ENCODE results near the gene RPAP2. TPM values are rescaled to one million over a fixed set of nuclear protein-coding genes. Genes with fewer than 3 reads are reported as not detected.

The RPAP2 gene
- total RNA-seq, 1 donor from 2014 or later: 22.3 TPM

- Histone ChIP-seq H3K9me3 (no peaks in the 10 kb centered on the region), H3K4me3 (no peak overlapping the region), H3K27ac (no peak overlapping the region), H3K27me3 (no peaks in the 10 kb centered on the region), H3K4me1 (no peaks in the 10 kb centered on the region), H3K36me3 (no peaks in the 10 kb centered on the region)
- DNase-seq (no peak), ATAC-seq (no peak)
- no peak for TF ChIP-seq CTCF (IDR thresholded peaks at IDR 0.05)
- intact Hi-C loops (cut with DNase I): no loop called here
Observed at GRCh38 chr1:92441316-92441696, 142.4 kb downstream of the RPAP2 start.

- Histone ChIP-seq H3K9me3 (no peaks in the 10 kb centered on the region), H3K4me1 (no peaks in the 10 kb centered on the region), H3K27ac (no peak overlapping the region), H3K27me3 (no peaks in the 10 kb centered on the region), H3K4me3 (no peak overlapping the region), H3K36me3 (no peaks in the 10 kb centered on the region)
- intact Hi-C loops (cut with DNase I): no loop called here
- ATAC-seq (no peak), DNase-seq (no peak)
- TF ChIP-seq CTCF (IDR thresholded peaks at IDR 0.05): no peak
Observed at GRCh38 chr1:92441697-92442342, 143.0 kb downstream of the RPAP2 start.

- no peaks in the 10 kb centered on the region for H3K27me3 ChIP-seq
- no peak overlapping the region for H3K4me3 ChIP-seq
- no peak for ATAC-seq
- TF ChIP-seq CTCF (IDR thresholded peaks at IDR 0.05): no peak
- H3K4me1 ChIP-seq: no peaks in the 10 kb centered on the region
- no peak overlapping the region for H3K27ac ChIP-seq
- H3K9me3 ChIP-seq: no peaks in the 10 kb centered on the region
- no peaks in the 10 kb centered on the region for H3K36me3 ChIP-seq
- DNase-seq: no peak
- intact Hi-C loops (cut with DNase I): no loop called here
Observed at GRCh38 chr1:92442351-92442750, 143.5 kb downstream of the RPAP2 start.

- H3K36me3 ChIP-seq: no peaks in the 10 kb centered on the region
- DNase-seq (no peak), ATAC-seq (no peak)
- H3K4me3 ChIP-seq: no peak overlapping the region
- no peak overlapping the region for H3K27ac ChIP-seq
- TF ChIP-seq CTCF (IDR thresholded peaks at IDR 0.05): no peak
- intact Hi-C loops (cut with DNase I): no loop called here
- no peaks in the 10 kb centered on the region for H3K4me1 ChIP-seq
- H3K27me3 ChIP-seq: no peaks in the 10 kb centered on the region
- H3K9me3 ChIP-seq: no peaks in the 10 kb centered on the region
Observed at GRCh38 chr1:92443893-92444292, 145.0 kb downstream of the RPAP2 start.

- no peak for TF ChIP-seq CTCF (IDR thresholded peaks at IDR 0.05)
- H3K36me3 ChIP-seq: no peaks in the 10 kb centered on the region
- H3K4me1 ChIP-seq: no peaks in the 10 kb centered on the region
- DNase-seq: no peak
- ATAC-seq: no peak
- H3K27ac ChIP-seq: no peak overlapping the region
- no peak overlapping the region for H3K4me3 ChIP-seq
- intact Hi-C loops (cut with DNase I): no loop called here
- no peaks in the 10 kb centered on the region for H3K27me3 ChIP-seq
- H3K9me3 ChIP-seq: no peaks in the 10 kb centered on the region
Observed at GRCh38 chr1:92444351-92444750, 145.5 kb downstream of the RPAP2 start.

GRCh38 chr1:92445865-92446264 is 147.0 kb downstream of the RPAP2 start:
- no peaks in the 10 kb centered on the region for H3K9me3 ChIP-seq
- no peaks in the 10 kb centered on the region for H3K4me1 ChIP-seq
- no peak for TF ChIP-seq CTCF (IDR thresholded peaks at IDR 0.05)
- H3K27ac ChIP-seq: no peak overlapping the region
- ATAC-seq (no peak), DNase-seq (no peak)
- no peaks in the 10 kb centered on the region for H3K27me3 ChIP-seq
- intact Hi-C loops (cut with DNase I): no loop called here
- H3K4me3 ChIP-seq: no peak overlapping the region
- no peaks in the 10 kb centered on the region for H3K36me3 ChIP-seq

All from upper lobe of right lung (tissue), 1 donor.